HG03520 (cell line): Measurements from ENCODE around the gene AIF1L.
"Not testable (repeated sequence)": the region's sequence is repeated elsewhere in the genome, so short reads cannot be mapped to it uniquely, and the experiment has no call there.

Source experiments
- ATAC-seq: cut with Tn5 transposase; IDR thresholded peaks from one replicate; pipeline ENCODE4 v1.9.1; 2021; ENCODE audit warnings: mild to moderate bottlenecking, moderate library complexity; ENCODE audit not compliant: unreplicated experiment

Gene AIF1L

DNA sequence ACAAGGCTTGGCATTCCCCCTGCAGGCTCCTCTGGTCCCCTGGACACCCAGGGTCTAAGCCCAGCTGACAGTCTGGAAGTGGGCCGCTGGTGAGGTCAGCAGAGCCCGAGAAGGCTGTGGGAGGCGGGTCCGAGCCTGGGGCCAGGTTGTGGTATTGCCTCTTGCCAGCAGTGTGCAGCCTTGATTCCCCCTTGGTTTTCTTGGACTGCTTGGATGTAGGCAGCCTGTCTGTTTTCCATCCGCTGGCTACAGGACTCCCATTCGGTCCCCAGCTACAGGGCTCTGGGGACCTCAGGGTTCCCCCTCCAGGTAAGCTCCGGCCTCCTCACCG is 1.6 kb downstream of the AIF1L start:
- no peak for ATAC-seq

DNA sequence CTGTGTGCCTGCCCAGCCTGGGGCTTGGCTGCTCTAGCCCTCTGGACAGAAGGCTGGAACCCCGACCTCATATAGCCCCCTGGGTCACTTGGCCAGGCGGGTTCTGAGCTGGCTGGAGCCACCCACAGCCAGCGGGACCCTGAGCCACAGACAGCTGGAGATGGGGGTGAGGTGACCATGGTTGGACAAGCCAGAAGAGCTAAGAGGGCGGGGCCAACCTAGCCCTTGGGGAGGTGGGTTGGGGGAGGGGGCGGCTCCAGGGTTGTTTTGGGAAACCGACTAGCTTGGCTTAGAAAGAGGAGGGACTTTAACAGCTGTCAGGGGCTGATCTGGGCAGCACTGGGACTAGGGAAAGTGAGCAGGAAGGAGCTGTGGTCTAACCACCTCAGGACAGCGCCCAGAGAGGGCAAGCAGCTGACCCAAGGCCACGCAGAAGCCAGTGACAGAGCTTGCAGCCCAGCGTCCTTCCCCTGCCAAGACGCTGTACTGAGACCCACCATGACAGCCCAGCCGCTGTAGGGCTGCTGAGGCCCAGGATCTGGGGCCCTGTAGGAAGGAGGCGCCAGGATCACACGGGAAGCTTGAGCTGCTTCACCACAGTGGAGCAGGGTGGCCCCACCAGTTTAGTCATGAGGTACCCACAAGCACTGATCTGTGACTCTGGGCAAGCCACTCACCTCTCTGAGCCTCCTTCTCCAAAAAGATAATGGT is 2.2 kb downstream of the AIF1L start:
- no peak for ATAC-seq

DNA sequence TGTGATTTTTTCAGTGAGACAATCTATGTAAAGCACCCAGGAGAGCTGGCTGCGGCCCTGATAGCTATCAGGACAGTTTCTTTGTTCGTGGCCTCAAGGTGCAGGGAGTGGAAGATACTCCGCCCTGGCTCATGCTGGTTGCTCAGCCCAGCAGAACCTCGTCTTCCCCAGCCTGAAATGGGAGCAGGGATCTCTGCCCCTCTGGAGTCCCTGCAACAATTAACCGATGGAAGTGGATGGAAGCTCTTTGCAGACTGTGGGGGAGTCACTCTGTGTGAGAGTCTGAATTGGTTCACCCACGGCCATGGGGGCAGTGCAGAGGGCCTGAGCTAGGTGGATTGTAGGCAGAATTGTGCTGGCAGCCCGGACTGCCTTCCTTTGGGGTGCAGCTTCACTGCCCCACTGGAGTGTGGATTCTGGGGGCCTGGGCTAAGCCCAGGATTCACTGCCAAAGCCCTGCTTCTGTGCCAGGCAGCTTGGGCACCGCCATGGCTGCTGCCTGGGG is 2.8 kb downstream of the AIF1L start:
- no peak for ATAC-seq

DNA sequence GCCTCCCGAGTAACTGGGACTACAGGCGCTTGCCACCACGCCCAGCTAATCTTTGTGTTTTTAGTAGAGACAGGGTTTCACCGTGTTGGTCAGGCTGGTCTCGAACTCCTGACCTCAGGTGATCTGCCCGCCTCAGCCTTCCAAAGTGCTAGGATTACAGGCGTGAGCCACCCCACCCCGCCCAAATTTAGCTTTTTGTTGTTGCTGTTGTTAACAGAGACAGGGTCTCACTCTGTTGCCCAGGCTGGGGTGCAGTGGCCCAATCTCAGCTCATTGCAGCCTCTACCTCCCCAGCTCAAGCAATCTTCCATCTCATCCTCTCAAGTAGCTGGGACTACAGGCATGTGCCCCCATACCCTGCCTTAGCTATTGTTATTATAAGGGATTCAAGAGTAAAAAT is 3.5 kb downstream of the AIF1L start:
- not testable (repeated sequence) for ATAC-seq

DNA sequence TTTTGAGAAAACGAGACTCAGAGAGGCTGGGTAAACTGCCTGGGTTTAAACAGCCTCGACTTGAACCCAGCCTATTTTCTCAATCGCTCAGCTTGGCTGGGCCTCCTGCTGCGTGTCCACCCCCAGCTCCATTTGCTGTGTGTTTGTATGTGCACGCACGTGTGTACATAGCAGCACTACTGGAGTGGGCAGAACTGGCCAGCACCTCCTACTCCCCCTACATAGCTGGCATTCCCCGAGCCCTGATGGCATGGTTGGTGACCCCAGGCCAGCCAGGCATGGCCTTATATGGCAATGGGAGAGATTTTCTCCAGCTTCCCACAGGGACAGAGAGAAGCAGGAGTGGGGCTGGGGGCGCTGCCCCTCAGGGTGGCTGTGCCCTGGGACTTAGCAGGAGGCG is 4.1 kb downstream of the AIF1L start:
- ATAC-seq: no peak

DNA sequence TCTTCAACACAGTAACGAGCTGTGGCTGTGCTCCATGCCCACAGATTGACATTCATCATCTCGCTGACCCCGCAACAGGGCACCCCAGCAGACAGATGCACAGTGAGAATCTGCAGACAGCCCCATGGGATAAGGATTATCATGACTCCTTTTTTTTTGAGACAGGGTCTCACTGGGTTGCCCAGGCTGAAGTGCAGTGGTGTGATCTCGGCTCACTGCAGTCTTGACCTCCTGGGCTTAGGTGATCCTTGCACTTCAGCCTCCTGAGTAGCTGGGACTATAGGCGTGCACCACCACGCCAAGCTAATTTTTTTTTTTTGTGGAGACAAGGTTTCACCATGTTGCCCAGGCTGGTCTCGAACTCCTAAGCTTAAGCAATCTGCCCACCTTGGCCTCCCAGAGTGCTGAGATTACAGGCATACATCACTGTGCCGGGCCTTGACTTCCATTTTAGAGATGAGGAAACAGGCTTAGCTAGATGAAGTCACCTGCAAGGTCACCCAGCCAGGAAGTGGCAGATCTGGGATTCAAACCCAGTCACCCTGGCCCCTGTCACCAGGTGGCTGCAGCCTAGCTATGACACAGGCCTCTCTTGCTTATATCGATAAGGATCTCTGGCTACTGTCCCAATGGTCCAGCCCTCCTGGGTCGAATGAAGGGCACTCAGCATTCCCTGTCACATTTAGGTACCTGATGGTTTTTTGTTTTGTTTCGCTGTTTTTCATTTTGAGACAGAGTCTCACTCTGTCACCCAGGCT is 5.1 kb downstream of the AIF1L start:
- ATAC-seq: no peak

DNA sequence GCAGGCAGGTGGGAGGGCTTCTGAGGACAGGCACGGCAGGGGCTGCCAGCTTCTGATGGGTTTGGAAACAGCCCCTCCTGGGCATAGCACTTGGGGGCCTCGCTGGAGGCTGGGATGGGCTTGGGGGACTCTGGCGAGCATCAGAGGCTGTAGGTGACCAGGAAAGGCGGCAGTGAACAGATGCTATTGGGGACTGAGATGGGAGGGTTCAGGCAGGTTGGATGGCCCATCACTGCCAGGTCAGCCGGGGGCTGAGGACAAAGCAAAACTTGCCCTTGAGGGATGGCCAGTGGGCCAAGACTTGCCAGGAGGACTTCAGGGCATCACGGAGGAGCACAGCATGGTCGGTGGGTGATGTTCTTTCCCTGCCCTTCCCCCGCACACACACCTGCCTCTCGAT is 6.7 kb downstream of the AIF1L start:
- ATAC-seq: no peak

DNA sequence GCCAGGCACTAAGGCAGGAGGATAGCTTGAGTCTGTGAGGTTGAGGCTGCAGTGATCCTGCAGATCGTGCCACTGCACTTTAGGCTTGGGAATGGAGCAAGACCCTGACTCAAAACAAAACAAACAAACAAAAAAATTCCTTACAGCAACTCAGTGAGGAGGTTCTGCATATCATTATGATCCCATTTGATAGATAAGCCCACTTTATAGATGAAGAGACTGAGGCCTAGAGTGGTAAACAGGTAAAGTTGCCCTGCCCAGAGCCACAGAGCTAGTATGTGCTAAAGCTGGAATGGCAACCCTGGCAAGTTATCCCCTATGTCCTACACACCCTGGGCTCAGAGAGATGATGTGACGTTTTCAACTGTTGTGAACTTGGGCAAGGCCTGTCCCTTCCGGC is 7.2 kb downstream of the AIF1L start:
- no peak for ATAC-seq

DNA sequence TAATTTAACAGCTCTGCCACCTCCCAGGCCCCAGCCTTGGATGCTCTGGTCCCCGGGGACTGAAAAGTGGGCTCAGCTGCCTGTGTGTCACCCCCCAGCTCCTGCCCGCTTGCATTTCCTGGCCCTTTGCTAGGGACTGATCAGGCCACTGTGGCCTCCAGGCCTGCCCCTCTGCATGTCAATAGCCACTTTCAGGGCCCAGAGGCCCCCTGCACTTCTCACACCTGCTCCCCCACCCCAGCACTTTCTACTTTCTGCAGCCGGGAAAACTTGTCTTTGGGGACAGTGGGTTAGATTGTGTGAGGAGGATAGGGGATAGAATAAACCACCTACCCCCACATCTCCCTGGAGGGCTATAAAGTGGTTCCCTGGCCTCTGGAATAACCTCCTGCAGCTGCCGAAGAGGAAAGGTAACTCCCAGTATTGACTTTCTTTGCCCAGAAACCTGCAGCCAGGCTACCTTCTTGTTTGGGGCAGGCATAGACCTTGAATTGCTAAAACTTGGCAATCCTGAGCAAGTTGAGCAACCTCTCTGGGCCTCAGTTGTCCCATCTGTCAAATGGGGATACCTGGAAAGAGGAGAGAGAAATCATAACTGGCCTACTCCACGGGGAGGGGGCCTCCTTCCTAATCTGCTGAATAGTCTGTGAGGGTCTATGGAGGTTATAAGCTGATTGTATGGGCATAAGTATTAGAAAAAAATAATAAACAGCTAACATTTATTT is 7.8 kb downstream of the AIF1L start:
- ATAC-seq: no peak

DNA sequence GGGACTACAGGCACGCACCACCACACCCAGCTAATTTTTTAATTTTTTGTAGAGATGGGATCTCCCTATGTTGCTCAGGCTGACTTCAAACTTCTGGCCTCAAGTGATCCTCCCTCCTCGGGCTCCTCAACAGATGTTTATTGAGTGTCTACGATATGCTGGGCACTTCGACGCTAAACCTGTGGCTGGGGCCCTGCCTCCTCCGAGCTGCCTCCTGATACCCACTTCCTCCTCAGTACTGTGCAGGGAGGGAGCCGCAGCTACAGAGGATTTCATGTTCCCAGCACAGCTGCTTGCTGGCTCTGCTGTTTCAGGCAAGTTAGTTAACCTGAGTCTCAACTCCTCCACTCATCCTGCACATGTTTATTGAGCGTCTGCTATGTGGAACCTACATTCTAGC is 9.6 kb downstream of the AIF1L start:
- no peak for ATAC-seq

DNA sequence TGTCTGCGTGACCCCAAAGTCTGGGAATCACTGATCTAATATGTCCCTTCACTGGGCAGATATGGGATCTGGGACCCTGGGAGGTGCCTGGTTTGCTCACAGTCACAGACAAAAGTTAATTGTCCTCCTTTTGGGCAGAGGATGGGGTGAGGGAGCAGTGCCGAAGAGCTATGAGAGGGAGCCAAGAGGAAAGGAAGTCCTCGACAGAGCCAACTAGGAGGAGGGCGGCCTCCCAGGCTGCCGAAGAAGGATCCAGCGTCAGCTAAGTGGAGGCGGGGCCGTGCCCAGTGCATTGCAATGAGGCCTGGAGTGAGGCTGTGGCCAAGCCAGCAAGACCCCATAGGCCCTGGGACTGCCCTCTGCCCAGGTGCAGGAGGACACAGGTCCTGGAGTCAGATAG is 11.4 kb downstream of the AIF1L start:
- ATAC-seq: no peak

DNA sequence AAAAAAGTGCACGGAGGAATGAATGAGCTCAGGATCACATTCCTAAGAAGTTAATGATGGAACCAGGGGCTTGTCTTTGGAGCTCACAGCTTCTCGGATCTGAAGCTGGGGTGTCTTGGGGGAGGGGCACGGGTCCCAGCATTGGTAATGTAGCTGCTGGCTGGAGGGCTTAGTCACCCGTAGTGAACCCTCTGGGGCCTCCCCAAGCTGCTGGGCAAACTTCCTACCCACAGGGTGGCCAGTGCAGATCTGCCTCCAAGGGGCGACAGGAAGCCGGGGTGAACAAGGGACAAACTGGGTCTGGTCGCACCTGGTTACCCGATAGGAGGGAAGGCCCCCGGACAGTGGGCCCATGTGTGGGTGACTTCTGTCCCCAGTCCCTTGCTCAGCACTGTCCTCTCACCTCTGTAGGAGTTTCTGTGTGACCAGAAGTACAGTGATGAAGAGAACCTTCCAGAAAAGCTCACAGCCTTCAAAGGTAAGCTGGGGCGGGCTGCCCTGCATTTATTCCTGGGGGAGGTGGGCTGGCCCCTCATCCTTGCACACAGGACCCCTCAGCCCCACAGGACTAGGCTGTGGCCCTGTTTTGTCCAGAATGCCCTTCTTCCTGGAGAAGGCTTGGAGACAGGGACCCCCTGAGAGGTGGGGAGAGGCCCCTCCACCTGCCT is 15.0 kb downstream of the AIF1L start:
- no peak for ATAC-seq

DNA sequence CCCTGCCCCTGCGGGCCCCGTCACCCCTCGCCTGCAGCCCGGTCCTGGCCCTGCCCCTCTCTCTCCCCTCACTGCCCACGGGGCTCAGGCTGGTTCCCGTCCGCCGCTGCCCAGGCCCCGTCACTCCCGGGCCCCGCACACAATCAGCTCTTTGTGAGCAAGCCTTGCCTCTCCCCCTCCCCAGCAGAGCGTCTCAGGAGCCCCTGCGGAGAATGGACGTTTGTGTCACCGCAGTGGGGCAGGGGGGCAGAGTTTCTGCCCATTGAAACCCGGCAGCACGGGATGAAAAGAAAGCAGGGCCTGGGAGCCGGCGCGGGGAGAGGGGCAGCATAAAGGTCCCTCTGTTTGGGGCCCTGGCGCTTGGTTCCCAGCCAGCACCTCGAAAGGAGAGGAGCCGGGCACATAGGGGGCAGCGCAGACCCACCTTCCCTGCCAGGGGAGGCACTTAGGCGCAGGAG is 15.6 kb downstream of the AIF1L start:
- ATAC-seq: no peak

DNA sequence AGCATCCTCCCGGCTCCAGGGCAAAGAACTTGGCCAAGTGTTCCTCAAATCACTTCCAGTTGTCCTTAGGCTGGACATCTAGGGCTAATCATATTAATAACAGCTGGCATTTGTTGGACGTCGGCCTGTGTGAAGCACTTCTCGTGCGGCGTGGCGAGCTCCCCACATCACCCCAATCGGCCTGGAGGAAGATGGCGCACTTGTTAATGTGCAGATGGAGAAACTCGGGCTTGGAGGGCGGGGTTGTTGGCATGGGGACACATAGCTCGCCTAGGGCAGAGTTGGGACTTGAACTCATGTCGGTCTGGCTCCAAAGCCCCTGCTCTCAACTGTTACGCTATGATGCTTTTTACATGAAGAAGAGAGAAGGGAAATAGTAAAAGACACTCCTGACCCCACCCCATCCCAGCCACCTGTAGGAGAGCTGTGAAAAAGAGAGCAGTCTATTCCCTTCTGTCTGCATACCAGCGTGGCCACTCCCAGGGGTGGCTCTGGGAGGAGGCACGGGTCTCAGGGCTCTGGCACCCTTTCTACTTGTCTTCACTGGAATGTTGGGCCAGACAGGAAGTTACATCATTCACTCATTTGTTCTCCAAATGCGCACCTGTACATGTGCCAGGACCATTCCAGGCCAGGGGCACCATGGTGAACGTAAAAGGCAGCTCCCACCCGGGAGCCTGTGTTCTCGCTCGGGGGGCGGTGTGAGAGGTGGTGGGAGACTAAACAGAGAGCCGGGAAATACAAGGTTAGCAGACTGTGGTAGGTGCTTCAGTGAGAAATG is 16.2 kb downstream of the AIF1L start:
- ATAC-seq: no peak

DNA sequence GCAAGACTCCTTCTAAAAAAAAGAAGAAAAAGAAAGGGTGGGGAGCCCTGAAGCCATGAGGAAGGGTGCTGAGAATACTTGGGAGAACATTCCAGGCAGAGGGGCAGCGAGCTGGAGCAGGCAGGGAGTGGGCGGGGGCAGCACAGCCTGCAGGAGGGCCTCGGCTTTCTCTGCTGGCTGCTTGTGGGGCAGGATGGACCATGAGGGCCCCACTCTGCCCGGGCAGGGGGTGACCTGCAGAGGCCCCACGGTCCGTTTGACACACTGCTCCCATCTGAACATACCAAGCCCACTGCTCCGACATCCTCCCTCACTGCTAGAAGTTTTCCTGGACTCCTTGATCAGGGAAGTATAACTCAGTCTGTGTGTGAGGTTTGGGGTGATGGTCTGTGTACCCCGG is 17.3 kb downstream of the AIF1L start:
- ATAC-seq: no peak

DNA sequence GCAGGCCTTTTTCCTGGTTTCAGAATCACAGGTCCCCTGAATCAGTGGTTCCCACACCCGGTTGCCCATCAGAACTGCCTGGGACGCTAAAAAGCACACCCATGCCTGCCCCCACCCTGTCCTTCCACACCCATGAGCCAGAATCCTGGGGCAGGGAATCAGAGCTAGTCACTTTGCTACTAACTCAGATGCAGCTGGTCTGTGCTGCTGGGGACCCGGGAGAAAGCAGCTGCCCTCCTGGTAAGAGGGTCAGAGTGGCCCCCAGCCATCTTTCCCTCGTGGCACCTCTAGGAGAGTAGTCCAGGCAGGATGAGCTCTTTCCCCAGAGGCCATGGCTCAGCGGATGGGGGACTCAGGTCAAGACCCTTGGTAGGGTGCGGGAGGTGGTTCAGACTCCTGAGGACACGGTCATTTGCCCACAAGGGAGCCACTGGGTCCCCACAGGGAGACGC is 17.8 kb downstream of the AIF1L start:
- ATAC-seq: no peak

DNA sequence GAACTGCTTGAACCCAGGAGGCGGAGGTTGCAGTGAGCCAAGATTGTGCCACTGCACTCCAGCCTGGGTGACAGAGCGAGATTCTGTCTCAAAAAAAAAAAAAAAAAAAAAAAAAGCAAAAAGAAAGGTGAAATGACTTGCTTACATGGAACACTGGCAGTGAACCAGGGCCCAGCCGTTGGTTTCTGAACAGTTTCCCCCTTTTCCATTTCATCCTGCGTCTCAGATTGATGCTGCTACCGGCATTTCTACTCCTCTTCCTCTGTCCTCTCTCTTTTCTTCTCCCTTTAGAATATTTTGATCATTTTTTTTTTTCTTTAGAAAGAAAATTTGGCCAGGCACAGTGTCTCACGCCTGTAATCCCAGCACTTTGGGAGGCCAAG is 19.0 kb downstream of the AIF1L start:
- not testable (repeated sequence) for ATAC-seq

DNA sequence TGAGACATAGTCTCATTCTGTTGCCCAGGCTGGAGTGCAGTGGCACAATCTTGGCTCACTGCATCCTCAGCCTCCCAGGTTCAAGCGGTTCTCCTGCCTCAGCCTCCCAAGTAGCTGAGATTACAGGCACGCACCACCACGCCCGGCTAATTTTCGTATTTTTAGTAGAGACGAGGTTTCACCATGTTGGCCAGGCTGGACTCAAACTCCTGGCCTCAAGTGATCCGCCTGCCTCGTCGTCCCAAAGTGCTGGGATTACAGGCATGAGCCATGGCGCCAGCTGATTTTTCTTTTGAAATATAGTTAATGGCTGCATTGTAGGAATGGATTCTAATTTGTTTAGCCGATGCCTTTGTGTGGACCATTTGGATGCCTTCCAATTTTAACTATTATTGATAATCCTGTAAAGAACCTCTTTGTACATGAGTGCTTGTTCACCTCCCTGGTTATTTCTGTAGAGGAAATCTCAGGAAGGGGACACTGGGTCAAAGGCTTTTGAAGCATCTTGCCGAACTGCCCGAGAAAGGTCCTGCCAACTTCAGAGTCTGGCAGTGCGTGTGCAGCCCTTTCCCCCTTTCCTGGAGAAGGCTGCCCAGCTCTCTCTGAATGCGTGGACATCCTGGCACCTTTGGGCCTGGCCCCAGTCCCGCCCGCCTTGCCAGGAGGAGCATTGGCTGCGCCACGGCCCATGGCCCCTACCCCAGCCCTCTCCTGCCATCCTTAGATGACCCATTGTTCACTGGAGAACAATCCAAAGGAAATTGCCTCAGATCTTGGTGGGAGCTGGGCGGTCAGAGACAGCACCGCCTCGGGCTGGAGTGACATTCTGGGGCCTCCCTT is 20.2 kb downstream of the AIF1L start:
- ATAC-seq: no peak

DNA sequence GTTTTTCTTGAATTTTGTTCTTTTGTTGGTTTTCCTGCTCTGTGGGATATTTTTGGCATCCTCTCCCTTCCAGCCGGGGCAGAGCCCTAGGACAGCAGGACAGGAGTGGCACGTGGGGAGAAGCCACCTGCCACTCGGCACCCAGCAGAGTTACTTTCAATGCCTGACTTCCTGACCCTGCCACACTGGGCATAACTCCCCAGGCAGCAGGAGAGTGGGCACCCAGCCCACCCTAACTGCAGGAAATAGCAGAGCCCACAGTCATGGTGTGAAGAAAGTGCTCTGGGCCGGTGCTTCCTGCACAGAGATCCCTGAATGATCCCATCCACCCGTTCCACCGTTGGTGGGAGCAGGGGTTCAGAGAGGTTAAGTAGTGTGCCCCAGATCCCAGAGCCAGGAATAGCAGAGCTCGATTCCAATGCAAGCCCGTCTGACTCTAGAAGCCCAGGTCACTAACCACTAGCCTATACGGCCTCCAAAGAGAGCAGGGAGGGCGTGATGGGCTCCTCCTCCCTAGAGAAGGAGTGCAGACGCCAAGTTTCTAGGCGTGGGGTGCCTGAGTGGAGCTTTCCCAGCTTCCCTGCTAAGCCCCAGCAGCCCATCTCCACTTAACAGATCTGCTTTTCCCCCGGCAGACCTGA is 20.9 kb downstream of the AIF1L start:
- no peak for ATAC-seq
